IPS DF 19.7 (cell line): Measurements from ENCODE around the gene GREM2.

ENCODE experiments used
- DNase-seq: peaks from one replicate; pipeline ENCODE4 v3.0.0-alpha.2; 2013; ENCODE audit warnings: low read depth, low spot score

Gene GREM2

GRCh38 chr1:240455228-240455821, 156.6 kb downstream of the GREM2 start:
- peak; percentile 7 for DNase-seq

GRCh38 chr1:240445369-240445768, 166.6 kb downstream of the GREM2 start:
- no peak for DNase-seq

- DNase-seq: no peak
Measured at GRCh38 chr1:240441669-240442068, 170.3 kb downstream of the GREM2 start.
